ENCODE measurements around the gene ACO1. TPM values are rescaled to one million over a fixed set of nuclear protein-coding genes. Genes with fewer than 3 reads are reported as not detected.

ACO1 gene
- total and polyA plus RNA-seq, 9 of the 15 experiments (the other 6 are each of a cell fraction or from before 2014, with no cell fraction given) = 0.96 to 29.7 (median 16.9) TPM

- DNase-seq (ENCODE audit: extremely low read depth in 1 of 4, low spot score in 3 of 4) (no peak), FAIRE-seq (no peak), ATAC-seq (no peak)
- in situ Hi-C loops (cut with MboI) (no loop called here), intact Hi-C loops (cut with micrococcal nuclease) (no loop called here)
- Histone ChIP-seq H4K20me1 (replicated peaks; ENCODE audit: control insufficient read depth, insufficient read depth, low read length) (no peaks in the 10 kb centered on the region), H3K36me3 (ENCODE audit: control insufficient read depth, insufficient read depth, low read length) (no peaks in the 10 kb centered on the region), H3K9me1 (ENCODE audit: control insufficient read depth, insufficient read depth, low read length) (no peaks in the 10 kb centered on the region), H3K4me1 (replicated peaks in 1 of 2; ENCODE audit: control insufficient read depth in 2 of 2, insufficient read depth in 2 of 2, low read length in 2 of 2) (no peaks in the 10 kb centered on the region), H3K9me3 (replicated peaks; ENCODE audit: control insufficient read depth, insufficient read depth, low read depth, low read length) (no peaks in the 10 kb centered on the region), H3K4me2 (ENCODE audit: insufficient read depth, low read length) (no peak overlapping the region), H3K79me2 (ENCODE audit: control insufficient read depth, insufficient read depth, low read length) (no peaks in the 10 kb centered on the region), H3K9ac (ENCODE audit: insufficient read depth in 1 of 2, low read depth in 2 of 2, low read length in 2 of 2) (no peak overlapping the region), H2AFZ (ENCODE audit: low read depth, low read length) (no peak overlapping the region), H3K27ac (ENCODE audit: extremely low read depth, low read depth, low read length) (no peak overlapping the region), H3K27me3 (ENCODE audit: control insufficient read depth in 2 of 2, insufficient read depth in 2 of 2, low read length in 2 of 2) (no peaks in the 10 kb centered on the region; a peak in 1 of 5 replicates), H3K4me3 (no peak overlapping the region)
- 0% methylated on average over 5 of the region's 5 CpGs for WGBS (ENCODE audit: insufficient coverage, low coverage, missing lambda C conversion rate)
- ChIA-PET POLR2A (no interaction called here), CTCF (ENCODE audit: low intra/inter-chr PET ratio) (no interaction called here)
- TF ChIP-seq PTRF (tag; IDR thresholded peaks at IDR 0.05) (no peak), TAF9B (IDR thresholded peaks at IDR 0.05; ENCODE audit: partially characterized antibody) (no peak), SFPQ (IDR thresholded peaks at IDR 0.05; ENCODE audit: low read depth, low read length) (no peak), ZNF785 (CRISPR knock-in tag; IDR thresholded peaks at IDR 0.05) (no peak), NONO (IDR thresholded peaks at IDR 0.05; ENCODE audit: low read depth in 2 of 2, low read length in 1 of 2) (no peak), HDAC3 (IDR thresholded peaks at IDR 0.05; ENCODE audit: borderline replicate concordance, partially characterized antibody) (no peak), ZNF77 (CRISPR knock-in tag; IDR thresholded peaks at IDR 0.05) (no peak), MAFG (tag; conservative IDR thresholded peaks at IDR 0.05) (no peak), ZNF561 (CRISPR knock-in tag; conservative IDR thresholded peaks at IDR 0.05) (no peak)
- BruUV-seq (replicated peaks) = no TSS peak
These were observed 39.2 kb upstream of the ACO1 start for GRCh38 chr9:32345243-32345642.

All from K562 (cell line).